Omental fat pad (tissue), 4 donors: ENCODE results near the gene FARP2. TPM values are rescaled to one million over a fixed set of nuclear protein-coding genes. Genes with fewer than 3 reads are reported as not detected.

Experiments used
- ATAC-seq: fragments of 150-250 bp; one replicate; pipeline ENCODE4 v1.9.1; 2016; ENCODE audit warnings: mild to moderate bottlenecking, moderate library complexity; ENCODE audit not compliant: low FRiP score
- DNase-seq: peaks from one replicate; pipeline ENCODE4 v3.0.0-alpha.2; 2019; ENCODE audit warnings: low spot score
- total RNA-seq, 4 donors: library from RNA; depleted of rRNA; stranded (reverse); fragments of >200 nt; gene quantifications; one replicate each; pipeline ENCODE4 v1.1.0, GENCODE V29; 2016
- TF ChIP-seq, protein P1 (sequence below), 3 donors: fragments of 450-650 bp; IDR thresholded peaks; one replicate each; pipeline ENCODE4 v1.5.1; 2016 to 2017; ENCODE audit warnings: antibody characterized with exemption in 3 of 3, mild to moderate bottlenecking in 3 of 3, moderate library complexity in 2 of 3

FARP2 gene
- total RNA-seq, 4 donors from 2014 or later, result 27.6 to 65.8 (median 34.1) TPM

DNA sequence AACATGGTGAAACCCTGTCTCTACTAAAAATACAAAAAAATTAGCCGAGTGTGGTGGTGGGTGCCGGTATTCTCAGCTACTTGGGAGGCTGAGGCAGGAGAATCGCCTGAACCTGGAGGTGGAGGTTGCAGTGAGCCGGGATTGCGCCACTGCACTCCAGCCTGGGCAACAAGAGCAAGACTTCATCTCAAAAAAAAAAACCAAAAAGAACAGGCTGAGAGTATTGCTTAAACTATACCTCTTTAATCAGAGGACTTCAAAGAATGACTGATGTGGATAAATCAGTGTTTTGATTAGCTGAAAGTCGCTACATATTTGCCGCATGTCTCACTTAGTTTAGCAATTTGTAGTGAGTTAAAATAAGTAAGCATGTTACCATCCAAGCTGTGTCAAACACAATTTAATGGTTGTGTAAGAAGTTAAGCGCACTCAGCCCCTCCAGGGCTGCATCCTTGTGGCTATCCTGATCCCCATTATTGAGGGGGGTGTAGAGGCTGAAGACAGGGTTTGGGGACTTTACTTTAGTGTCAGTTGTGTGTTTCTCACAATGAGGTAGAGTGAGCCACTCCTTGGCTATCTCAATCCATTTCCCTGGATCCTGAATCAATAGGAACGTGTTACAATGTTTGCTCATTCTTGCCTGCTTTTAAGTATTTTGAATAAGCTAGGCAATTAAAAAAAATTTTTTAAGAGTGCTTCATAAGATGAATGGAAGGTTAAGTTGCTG lies 11.0 kb upstream of the FARP2 start:
- TF ChIP-seq, protein P1, sequence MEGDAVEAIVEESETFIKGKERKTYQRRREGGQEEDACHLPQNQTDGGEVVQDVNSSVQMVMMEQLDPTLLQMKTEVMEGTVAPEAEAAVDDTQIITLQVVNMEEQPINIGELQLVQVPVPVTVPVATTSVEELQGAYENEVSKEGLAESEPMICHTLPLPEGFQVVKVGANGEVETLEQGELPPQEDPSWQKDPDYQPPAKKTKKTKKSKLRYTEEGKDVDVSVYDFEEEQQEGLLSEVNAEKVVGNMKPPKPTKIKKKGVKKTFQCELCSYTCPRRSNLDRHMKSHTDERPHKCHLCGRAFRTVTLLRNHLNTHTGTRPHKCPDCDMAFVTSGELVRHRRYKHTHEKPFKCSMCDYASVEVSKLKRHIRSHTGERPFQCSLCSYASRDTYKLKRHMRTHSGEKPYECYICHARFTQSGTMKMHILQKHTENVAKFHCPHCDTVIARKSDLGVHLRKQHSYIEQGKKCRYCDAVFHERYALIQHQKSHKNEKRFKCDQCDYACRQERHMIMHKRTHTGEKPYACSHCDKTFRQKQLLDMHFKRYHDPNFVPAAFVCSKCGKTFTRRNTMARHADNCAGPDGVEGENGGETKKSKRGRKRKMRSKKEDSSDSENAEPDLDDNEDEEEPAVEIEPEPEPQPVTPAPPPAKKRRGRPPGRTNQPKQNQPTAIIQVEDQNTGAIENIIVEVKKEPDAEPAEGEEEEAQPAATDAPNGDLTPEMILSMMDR (IDR thresholded peaks at IDR 0.05), result no peak
- no peak for ATAC-seq
- no peak for DNase-seq

DNA sequence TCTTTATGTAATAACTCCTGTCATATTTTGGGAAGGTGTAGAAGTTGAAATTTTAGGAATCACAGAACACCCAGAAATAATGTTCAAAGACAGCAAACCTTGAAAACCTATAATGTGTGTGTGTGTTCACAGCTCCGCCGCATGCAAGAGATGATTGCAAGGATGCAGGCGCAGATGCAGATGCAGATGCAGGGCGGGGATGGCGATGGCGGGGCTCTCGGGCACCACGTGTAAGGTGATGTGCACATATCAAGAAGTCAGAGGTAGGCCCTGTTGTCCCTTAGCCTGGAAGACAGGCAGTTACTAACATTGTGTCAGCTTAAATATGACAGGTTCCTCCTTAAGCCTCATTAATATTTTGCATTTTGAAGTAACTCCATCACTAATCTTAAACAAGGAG lies 6.1 kb upstream of the FARP2 start:
- DNase-seq (no peak), ATAC-seq (no peak)
- TF ChIP-seq, protein P1 (IDR thresholded peaks at IDR 0.05), result no peak

DNA sequence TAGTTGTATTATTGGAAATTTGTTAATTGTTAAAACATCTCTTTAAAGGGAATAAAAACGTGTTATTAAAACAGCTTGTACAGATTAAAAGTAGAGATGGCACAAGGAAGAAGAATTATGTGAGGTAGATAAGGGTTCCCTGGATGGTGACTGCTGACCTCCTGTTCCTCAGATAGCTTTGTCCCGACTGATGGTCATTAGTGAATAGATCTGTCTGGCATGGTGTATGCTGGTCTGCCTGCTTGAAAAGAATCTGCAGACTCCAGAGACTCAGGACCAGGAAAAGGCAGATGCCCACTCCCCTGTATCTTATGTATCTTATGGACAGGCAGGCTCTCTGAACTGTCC lies 5.6 kb upstream of the FARP2 start:
- TF ChIP-seq, protein P1 (IDR thresholded peaks at IDR 0.05), result no peak
- DNase-seq (no peak), ATAC-seq (no peak)

DNA sequence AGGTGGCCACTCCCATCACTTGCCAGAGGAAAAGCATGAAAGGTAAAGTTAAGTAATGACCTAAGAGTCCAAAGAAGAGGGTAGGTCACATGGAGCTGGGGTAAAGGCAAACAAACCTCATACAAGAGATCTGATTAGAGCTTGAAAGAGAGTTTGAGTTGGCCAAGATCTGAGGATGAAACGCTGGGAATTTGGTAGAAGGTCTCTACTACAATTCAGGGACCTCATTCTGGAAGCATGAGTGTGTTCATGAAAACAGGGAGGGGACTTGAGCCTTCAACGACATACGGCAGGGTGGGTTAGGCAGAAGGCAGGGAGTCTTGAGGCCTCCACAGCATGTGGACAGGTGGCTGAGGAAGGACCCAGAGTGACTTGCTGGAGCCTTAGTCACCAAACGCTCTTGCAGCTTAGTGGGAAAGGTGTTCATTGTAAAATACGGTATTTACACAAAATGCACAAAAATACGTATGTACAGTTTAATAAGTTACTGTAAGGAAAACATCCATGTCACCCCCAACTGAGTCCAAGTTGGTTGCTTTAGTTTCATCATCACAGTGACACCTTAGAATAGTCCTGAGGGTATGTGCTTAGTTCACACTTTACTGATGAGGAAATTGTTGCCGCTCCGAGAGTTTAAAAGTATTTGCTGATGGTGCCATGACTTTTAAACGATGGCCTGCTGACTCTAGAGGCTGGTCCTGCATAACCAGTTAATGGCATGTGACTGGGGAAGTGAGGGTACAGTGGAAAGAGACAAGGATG lies 5.0 kb upstream of the FARP2 start:
- no peak for DNase-seq
- TF ChIP-seq, protein P1 (IDR thresholded peaks at IDR 0.05), result no peak
- ATAC-seq, result no peak

DNA sequence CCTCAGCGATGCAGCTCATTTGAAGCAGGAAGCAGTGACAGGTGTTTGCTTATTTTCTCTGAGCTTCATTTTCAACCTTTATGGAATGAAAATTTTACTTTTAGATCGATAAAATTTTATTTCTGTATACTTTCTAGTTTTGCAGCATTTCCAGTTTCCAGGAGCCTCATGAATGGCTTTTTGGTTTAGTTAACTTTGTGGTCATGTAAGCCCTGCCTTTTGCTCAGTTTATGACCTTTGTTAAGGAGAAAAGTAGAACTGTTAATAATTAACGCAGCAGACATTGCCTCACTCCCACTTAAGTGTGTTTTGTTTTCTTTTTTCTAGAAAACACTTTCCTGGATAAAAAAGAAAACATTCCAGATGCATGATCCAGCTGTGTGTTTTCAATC lies 4.4 kb upstream of the FARP2 start:
- ATAC-seq, result no peak
- no peak for DNase-seq

DNA sequence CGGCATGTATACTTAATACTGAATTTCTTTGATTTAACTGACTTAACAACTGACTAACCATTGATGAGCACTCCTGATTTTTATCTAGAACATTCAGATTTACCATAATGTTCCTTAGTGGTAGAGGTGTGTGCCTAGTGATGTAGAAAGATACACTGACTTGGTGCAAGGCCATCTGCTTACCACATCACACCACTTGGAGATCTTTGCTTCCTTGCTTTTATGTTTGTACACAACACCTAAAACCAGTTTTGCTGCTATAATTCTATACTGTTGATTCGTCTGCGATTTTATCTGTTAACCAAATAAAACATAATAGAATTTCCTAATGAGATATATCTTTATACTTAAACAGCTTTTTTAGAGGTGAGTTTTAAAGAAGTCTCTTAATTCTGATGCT lies 3.9 kb upstream of the FARP2 start:
- TF ChIP-seq, protein P1 (IDR thresholded peaks at IDR 0.05), result no peak
- ATAC-seq (no peak), DNase-seq (no peak)

More for the DNA sequence above, 4.4 kb upstream of the FARP2 start:
- TF ChIP-seq, protein P1 (IDR thresholded peaks at IDR 0.05), result no peak
